HG03342 (cell line): ENCODE measurements around the gene MFAP3.

Experiments
- ATAC-seq: cut with Tn5 transposase; IDR thresholded peaks from one replicate; pipeline ENCODE4 v1.9.1; 2021; ENCODE audit warnings: mild to moderate bottlenecking, moderate library complexity; ENCODE audit not compliant: unreplicated experiment

MFAP3 gene

GRCh38 chr5:154088801-154089200 is 50.0 kb downstream of the MFAP3 start:
- ATAC-seq = no peak

- no peak for ATAC-seq
Observed at GRCh38 chr5:154090656-154091055, 51.9 kb downstream of the MFAP3 start.

- ATAC-seq = no peak
Observed at GRCh38 chr5:154092356-154093141, 53.8 kb downstream of the MFAP3 start.

- ATAC-seq = no peak
Observed at GRCh38 chr5:154093142-154093532, 54.4 kb downstream of the MFAP3 start.

- ATAC-seq = no peak
Observed at GRCh38 chr5:154095904-154096303, 57.1 kb downstream of the MFAP3 start.

- no peak for ATAC-seq
Observed at GRCh38 chr5:154097031-154097430, 58.3 kb downstream of the MFAP3 start.

- no peak for ATAC-seq
Observed at GRCh38 chr5:154098465-154098864, 59.7 kb downstream of the MFAP3 start.

GRCh38 chr5:154101184-154101583 is 62.4 kb downstream of the MFAP3 start:
- no peak for ATAC-seq

- no peak for ATAC-seq
Observed at GRCh38 chr5:154103233-154103632, 64.5 kb downstream of the MFAP3 start.
